ENCODE results near the gene CHID1. TPM values are rescaled to one million over a fixed set of nuclear protein-coding genes. Genes with fewer than 3 reads are reported as not detected.

The CHID1 gene
- polyA plus RNA-seq, 6 donors from 2014 or later = 39.0 to 69.7 (median 47.2) TPM

DNA sequence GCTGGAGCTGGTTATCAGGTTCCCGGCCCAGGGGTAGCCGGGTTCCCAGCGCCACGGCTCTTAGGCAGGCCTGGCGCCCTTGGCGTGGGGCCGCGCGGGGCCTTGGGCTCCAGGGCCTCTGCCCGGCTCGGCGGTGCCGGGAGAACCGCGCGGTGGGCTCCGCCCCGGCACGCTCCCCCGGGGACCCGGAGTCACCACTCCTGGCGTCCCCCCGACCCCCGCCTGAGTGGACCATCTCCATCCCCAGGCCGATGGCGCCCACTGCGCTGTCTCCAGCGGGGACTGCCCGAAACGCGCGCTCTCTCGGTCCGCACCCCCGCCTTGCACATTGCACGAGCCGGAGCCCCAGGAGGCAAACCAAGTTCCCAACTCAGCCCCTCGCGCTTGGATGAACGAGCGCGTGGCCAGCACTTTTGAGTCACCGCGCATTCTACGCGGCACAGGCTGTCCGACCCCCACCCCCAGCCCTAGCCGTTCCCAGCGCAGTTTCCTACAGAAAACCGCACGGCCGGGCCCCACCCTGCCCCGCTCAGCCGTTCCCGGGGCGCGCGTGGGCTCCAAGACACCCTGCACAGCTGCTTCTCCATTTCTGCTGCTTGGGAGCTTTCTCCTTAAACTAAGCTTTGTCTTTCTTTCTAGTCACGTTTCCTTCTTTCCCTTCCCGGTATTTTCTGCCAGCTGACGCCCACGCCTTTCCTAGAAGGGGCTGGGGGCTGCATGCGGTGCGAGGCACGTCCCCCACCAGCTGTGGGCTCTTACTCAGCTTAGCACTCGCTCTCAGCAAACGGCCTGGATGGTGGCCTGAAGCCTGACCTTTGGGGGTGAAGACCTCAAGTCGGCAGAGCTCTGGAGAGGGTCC is 650 bp upstream of the CHID1 start:
- no peaks in the 10 kb centered on the region for H3K27me3 Mint-ChIP-seq
- peak; percentile 46 to 50 for ATAC-seq (ENCODE audit: low read depth in 2 of 2)

DNA sequence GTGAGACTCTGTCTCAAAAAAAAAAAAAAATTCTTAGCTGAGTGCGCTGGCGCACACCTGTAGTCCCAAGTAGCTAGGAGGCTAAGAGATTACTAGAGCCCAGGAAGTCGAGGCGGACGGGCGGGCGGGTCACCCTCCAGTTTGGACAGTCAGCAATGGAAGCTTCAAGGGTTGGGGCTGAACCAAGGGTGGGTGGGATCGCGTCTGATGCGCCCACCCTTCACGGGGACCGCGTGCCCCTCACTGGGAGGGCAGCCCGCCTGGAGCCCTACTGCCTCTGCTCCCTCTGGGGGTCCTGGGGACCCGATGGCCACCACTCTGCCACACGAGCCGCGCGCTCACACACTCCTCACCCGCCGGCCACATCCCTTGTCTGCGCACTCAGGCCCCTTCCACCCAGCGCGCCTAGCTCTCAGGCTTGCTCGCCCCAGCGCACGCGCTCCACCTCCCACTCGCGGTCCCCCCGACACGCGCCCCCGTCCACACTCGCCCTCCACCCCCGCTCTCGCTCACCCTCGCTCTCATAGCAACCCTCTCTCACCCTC is 494 bp downstream of the CHID1 start:
- peak overlapping the region; percentile 85 to 97 (median 93) for H3K4me3 Mint-ChIP-seq
- DNase-seq = no peak
- peak overlapping the region in 2 of 6 donors; percentile 36 to 73 for H3K27ac Mint-ChIP-seq
- H3K36me3 Mint-ChIP-seq = no peaks in the 10 kb centered on the region
- no peaks in the 10 kb centered on the region for H3K9me3 Mint-ChIP-seq
- H3K27me3 Mint-ChIP-seq = no peaks in the 10 kb centered on the region
- H3K4me1 Mint-ChIP-seq = peaks cover 29 to 35% (median 31%) of the 10 kb centered on the region in 3 donors
- ATAC-seq (ENCODE audit: low read depth in 2 of 2) = no peak

More for the DNA sequence above, 650 bp upstream of the CHID1 start:
- Mint-ChIP-seq H3K9me3 (no peaks in the 10 kb centered on the region), H3K4me3 (peak overlapping the region; percentile 78 to 97 (median 90)), H3K36me3 (no peaks in the 10 kb centered on the region), H3K27ac (peak overlapping the region in 5 of 6 donors; percentile 30 to 97 (median 89)), H3K4me1 (peaks cover 28 to 35% (median 29%) of the 10 kb centered on the region in 3 donors)
- DNase-seq = no peak

DNA sequence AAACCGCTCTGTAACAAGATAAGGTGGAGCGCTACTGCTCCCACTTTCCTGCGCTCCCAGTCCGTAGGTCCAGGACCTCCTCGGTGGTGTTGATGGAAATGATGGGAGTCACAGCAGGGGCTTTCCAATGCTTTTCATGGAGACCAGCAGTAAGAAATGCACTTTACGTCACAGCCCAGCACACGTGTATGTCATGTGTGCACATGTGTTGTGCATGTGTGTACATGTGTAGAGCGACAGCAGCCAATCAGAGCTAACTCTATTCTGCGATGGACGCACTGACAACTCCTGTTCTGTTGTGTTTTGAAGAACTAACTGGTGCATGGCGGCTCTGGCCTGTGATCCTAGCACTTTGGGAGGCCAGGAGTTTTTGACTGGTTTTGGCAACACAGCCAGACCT is 1.2 kb downstream of the CHID1 start:
- Mint-ChIP-seq H3K36me3 (no peaks in the 10 kb centered on the region), H3K4me3 (peak overlapping the region; percentile 85 to 97 (median 93))

DNA sequence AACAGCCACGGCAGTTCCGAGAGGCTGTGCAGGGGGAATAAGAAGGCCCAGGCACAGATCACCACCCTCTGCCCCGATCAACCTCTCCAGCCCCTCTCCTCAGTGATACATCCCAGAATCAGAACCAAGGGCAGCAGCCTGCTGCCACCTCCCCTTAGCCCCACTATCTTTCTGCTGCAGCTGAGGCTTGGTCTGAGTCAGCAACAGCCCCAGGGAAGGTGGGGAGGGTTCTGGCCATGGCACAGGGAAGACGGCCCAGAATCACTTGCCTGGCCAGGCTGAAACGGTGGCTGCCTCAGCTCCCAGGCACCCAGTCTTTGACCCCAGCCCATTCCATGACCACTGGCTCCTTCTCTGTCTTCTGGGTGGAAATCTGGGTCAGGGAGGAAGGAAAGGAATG is 2.3 kb downstream of the CHID1 start:
- ATAC-seq (ENCODE audit: low read depth in 2 of 2) (no peak), DNase-seq (no peak)
- peak overlapping the region in 2 of 6 donors; percentile 77 to 89 for H3K27ac Mint-ChIP-seq
- peaks cover 30 to 37% (median 35%) of the 10 kb centered on the region in 3 donors for H3K4me1 Mint-ChIP-seq
- H3K36me3 Mint-ChIP-seq = no peaks in the 10 kb centered on the region
- no peaks in the 10 kb centered on the region for H3K27me3 Mint-ChIP-seq
- H3K4me3 Mint-ChIP-seq = peak overlapping the region in 6 of 8 donors; percentile 9 to 73 (median 61)
- no peaks in the 10 kb centered on the region for H3K9me3 Mint-ChIP-seq

More for the DNA sequence above, 1.2 kb downstream of the CHID1 start:
- H3K27ac Mint-ChIP-seq = no peak overlapping the region
- no peaks in the 10 kb centered on the region for H3K27me3 Mint-ChIP-seq
- H3K9me3 Mint-ChIP-seq = no peaks in the 10 kb centered on the region
- no peak for DNase-seq
- no peak for ATAC-seq (ENCODE audit: low read depth in 2 of 2)
- H3K4me1 Mint-ChIP-seq = peaks cover 29 to 35% (median 31%) of the 10 kb centered on the region in 3 donors

DNA sequence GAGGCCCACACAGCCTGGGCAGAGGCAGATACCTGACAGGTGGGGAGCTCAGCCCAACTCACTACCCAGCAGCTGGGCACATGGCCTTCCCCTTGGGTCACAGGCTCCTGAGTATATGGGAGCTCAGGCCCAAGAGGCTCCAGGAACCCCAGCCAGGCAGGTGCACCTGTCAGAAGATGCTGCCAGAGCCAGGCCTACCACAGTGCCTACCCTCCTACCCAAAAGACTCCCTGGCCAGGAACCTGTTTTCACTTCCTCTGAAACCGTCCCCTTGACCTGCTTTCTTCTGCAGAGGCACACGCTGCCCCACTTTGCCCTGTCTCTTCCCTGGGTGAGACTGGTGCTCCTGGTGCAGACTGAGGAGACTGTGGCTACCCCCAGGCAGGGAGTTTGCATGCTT is 2.9 kb downstream of the CHID1 start:
- Mint-ChIP-seq H3K4me1 (peaks cover 32 to 37% (median 35%) of the 10 kb centered on the region in 3 donors), H3K27ac (peak overlapping the region in 3 of 6 donors; percentile 32 to 89 (median 77)), H3K9me3 (no peaks in the 10 kb centered on the region), H3K27me3 (no peaks in the 10 kb centered on the region), H3K4me3 (peak overlapping the region in 6 of 8 donors; percentile 9 to 73 (median 42)), H3K36me3 (no peaks in the 10 kb centered on the region)
- no peak for DNase-seq
- no peak for ATAC-seq (ENCODE audit: low read depth in 2 of 2)

DNA sequence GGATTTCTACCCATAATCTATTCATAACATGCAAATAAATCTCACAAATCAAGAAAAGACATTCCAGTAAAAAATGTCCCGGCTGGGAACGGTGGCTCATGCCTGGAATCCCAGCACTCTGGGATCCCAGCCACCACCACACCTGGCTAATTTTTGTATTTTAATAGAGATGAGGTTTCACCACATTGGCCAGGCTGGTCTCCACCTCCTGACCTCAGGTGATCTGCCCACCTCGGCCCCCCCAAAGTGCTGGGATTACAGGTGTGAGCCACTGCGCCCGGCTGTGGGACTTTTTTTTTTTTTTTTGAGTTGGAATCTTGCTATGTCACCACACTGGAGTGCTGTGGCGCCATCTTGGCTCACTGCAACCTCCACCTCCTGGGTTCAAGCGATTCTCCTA is 4.7 kb downstream of the CHID1 start:
- peaks cover 28 to 36% (median 33%) of the 10 kb centered on the region in 3 donors for H3K4me1 Mint-ChIP-seq
- no peaks in the 10 kb centered on the region for H3K9me3 Mint-ChIP-seq
- H3K27ac Mint-ChIP-seq = peak overlapping the region in 1 of 6 donors; percentile 55
- no peak for DNase-seq
- peaks cover 0 to 11% of the 10 kb centered on the region in 2 donors for H3K36me3 Mint-ChIP-seq
- no peak for ATAC-seq (ENCODE audit: low read depth in 2 of 2)
- H3K27me3 Mint-ChIP-seq = no peaks in the 10 kb centered on the region
- H3K4me3 Mint-ChIP-seq = peak overlapping the region in 1 of 8 donors; percentile 57

DNA sequence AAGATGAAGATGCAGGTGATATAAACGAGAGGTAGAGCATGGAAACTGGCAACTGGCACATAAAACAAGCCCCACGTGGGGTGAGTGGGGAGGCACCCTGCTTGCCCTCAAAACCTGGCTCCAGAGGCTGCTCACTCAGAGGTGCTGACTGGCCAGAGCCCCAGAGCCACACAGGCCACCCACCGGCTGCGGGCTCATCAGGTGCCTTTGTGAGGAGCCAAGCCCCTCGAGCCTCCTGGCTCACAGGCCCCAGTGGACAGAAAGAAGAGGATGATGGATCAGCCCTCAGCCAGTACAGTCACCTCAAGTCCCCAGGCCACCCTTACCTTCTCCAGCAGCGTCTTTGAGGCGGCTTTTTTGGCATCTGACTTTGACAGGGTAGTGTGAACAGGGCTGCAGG is 6.2 kb downstream of the CHID1 start:
- ATAC-seq (ENCODE audit: low read depth in 2 of 2) (no peak), DNase-seq (no peak)
- Mint-ChIP-seq H3K9me3 (no peaks in the 10 kb centered on the region), H3K4me1 (peaks cover 19 to 30% (median 26%) of the 10 kb centered on the region in 3 donors), H3K36me3 (peaks cover 0 to 11% of the 10 kb centered on the region in 2 donors), H3K27me3 (no peaks in the 10 kb centered on the region), H3K27ac (peak overlapping the region in 1 of 6 donors; percentile 49), H3K4me3 (no peak overlapping the region)

DNA sequence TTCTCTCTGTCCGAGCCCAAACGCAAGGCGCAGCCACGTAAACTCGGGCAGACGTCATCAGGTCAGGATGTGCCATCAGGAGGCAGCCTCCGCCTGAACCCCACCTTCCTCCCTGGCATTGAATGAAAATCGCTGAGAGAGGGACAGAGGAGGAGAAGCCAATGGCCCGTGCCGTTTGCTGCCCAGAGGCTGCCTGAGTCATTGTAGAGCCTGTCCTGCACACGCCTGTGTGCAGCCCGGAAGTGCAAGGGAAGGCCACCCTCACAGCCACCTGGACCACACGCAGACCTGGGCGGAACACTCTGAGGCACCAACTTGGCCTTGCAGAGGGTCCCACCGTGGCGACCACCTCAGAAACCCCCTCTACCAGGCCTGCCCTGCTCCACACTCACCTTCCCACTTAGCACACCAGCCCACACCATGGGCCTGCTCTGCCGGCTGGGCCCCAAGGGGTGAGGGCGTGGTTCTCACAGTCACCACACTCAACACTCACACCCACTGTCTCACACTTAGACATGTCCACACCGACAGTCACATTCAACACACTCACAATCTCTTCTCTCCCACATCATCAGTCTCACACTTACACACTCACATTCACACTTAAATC is 9.1 kb downstream of the CHID1 start:
- H3K4me3 Mint-ChIP-seq = no peak overlapping the region
- no peak overlapping the region for H3K27ac Mint-ChIP-seq
- DNase-seq (no peak), ATAC-seq (ENCODE audit: low read depth in 2 of 2) (no peak)
- peaks cover 0 to 14% (median 10%) of the 10 kb centered on the region in 3 donors for H3K4me1 Mint-ChIP-seq
- H3K27me3 Mint-ChIP-seq = no peaks in the 10 kb centered on the region
- peaks cover 0 to 11% of the 10 kb centered on the region in 2 donors for H3K36me3 Mint-ChIP-seq
- H3K9me3 Mint-ChIP-seq = no peaks in the 10 kb centered on the region

DNA sequence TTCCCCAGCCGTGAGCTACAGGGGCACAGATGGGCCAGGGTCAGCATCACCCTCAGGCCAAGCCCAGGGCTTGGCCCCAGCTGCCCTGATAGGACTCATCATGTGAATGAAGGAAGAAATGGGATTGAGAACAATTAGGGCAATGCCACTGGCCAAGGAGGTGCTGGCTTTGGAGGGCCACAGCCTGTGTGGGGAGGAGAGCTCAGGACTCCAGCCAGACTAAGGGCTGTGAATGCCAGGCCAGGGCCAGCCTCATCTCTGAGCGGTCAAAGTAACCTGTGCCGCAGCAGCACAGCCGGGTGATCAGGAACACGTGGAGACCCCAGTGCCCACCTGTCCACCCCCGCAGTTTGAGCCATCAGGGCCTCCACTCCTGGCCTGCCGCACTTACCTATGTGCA is 10.1 kb downstream of the CHID1 start:
- DNase-seq (no peak), ATAC-seq (ENCODE audit: low read depth in 2 of 2) (no peak)
- H3K4me3 Mint-ChIP-seq = no peak overlapping the region
- H3K36me3 Mint-ChIP-seq = peaks cover 0 to 11% of the 10 kb centered on the region in 2 donors
- peaks cover 5 to 11% (median 10%) of the 10 kb centered on the region in 3 donors for H3K4me1 Mint-ChIP-seq
- no peaks in the 10 kb centered on the region for H3K9me3 Mint-ChIP-seq
- H3K27me3 Mint-ChIP-seq = no peaks in the 10 kb centered on the region
- H3K27ac Mint-ChIP-seq = no peak overlapping the region

DNA sequence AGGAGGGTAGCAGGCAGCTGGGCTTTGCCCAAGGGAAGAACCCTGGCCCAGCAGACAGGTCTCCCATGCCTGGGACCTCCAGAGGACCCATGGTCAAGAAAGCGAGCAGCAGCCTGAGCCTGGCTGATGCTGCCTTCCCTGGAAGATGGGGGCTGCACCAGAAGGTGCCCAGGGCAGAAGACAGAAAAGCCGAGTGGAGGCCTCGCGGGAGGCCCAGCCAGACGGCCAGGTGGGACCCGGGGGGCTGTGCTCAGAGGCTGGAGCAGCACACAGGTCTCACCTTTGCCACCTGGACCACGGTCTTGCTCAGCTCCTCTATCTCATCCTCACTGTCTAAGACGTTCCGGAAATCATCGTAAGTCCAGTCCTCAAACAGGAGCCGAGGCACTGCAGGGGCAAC is 10.9 kb downstream of the CHID1 start:
- no peak overlapping the region for H3K4me3 Mint-ChIP-seq
- DNase-seq (no peak), ATAC-seq (ENCODE audit: low read depth in 2 of 2) (no peak)
- no peaks in the 10 kb centered on the region for H3K27me3 Mint-ChIP-seq
- H3K9me3 Mint-ChIP-seq = no peaks in the 10 kb centered on the region
- H3K4me1 Mint-ChIP-seq = peaks cover 5 to 10% (median 10%) of the 10 kb centered on the region in 3 donors
- H3K36me3 Mint-ChIP-seq = peaks cover 0 to 11% of the 10 kb centered on the region in 2 donors
- no peak overlapping the region for H3K27ac Mint-ChIP-seq

DNA sequence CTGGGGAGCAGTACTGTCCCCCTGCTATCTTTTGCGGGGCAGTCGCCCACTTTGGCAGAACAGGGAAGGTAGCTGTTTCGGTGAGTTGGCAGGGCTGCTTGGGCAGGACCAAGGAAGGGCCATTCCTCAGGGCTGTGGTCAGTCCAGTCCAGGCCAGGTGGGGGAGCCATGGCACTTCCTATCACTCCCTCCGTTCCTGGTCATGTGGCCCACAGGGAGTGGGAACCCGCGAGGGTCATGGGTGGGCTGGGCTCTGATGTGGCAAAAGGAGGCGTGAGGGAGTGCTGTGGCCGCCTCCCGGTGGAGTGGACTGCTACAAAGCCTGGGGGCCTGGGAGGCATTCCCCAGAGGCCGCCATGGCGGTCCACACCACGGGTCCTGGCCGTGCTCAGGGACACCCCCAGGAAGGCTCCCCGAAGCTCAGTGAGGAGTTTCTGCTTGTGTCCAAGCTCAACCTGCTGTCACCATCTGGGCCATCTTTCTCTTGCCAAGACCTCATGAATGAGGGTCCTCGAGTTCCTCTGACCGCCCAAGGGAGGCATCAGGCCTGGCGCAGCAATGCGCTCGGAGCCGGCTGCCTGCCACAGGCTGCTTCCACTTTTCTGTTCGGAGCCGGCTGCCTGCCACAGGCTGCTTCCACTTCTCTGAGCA is 11.9 kb downstream of the CHID1 start:
- Mint-ChIP-seq H3K27ac (no peak overlapping the region), H3K4me1 (peaks cover 5 to 8% (median 5%) of the 10 kb centered on the region in 3 donors), H3K9me3 (no peaks in the 10 kb centered on the region), H3K36me3 (peaks cover 0 to 11% of the 10 kb centered on the region in 2 donors), H3K4me3 (no peak overlapping the region), H3K27me3 (no peaks in the 10 kb centered on the region)
- DNase-seq (no peak), ATAC-seq (ENCODE audit: low read depth in 2 of 2) (no peak)

DNA sequence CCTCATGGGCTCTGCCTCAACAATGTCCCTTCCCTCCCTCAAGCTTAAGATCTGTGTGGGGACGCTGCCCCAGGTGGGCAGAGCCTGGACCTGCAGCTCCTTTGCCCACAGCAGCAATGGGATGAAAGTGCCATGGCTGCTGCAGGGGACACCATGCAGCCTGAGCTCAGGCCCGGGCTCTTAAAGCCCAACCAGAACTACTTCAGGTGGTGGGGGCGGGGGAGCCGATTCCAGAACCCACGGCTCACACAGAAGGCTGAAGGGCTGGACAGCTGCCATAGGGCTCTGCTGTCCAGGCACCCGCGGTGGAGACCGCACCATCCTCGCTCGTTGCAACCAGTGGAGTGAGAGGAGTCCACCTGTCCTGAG is 12.5 kb downstream of the CHID1 start:
- no peak for DNase-seq
- H3K4me1 Mint-ChIP-seq = peaks cover 5 to 8% (median 8%) of the 10 kb centered on the region in 3 donors

More for the DNA sequence above, 12.5 kb downstream of the CHID1 start:
- Mint-ChIP-seq H3K9me3 (no peaks in the 10 kb centered on the region), H3K4me3 (no peak overlapping the region), H3K27ac (no peak overlapping the region), H3K36me3 (peaks cover 0 to 11% of the 10 kb centered on the region in 2 donors), H3K27me3 (no peaks in the 10 kb centered on the region)
- ATAC-seq (ENCODE audit: low read depth in 2 of 2) = no peak
